Nephron (organoid): ENCODE results near the gene LHFPL2.

Source experiments
- H3K27ac Mint-ChIP-seq, 3 experiments: 2 replicates each; pipeline ENCODE4 v1.8.0; 2020; ENCODE audit warnings: mixed read lengths in 3 of 3, mild to moderate bottlenecking in 2 of 3, moderate library complexity in 1 of 3
- H3K27me3 Mint-ChIP-seq: 2 replicates; pipeline ENCODE4 v1.8.0; 2021; ENCODE audit warnings: low read depth, mild to moderate bottlenecking, moderate library complexity, mixed read lengths
- H3K36me3 Mint-ChIP-seq: 2 replicates; pipeline ENCODE4 v1.8.0; 2020; ENCODE audit warnings: low read depth, mixed read lengths
- H3K4me1 Mint-ChIP-seq: 2 replicates; pipeline ENCODE4 v1.8.0; 2020; ENCODE audit warnings: mixed read lengths
- H3K4me3 Mint-ChIP-seq, 3 experiments: 2 replicates each; pipeline ENCODE4 v1.8.0; 2020; ENCODE audit warnings: mild to moderate bottlenecking in 3 of 3, mixed read lengths in 3 of 3, moderate library complexity in 2 of 3
- H3K9me3 Mint-ChIP-seq: 2 replicates; pipeline ENCODE4 v1.8.0; 2020; ENCODE audit warnings: mixed read lengths
- CTCF ChIP-seq, 3 experiments: fragments of 200-600 bp; sonication (generic); IDR thresholded peaks; one replicate each; pipeline ENCODE4 v1.5.0; 2021; ENCODE audit warnings: antibody characterized with exemption in 3 of 3; ENCODE audit not compliant: unreplicated experiment in 3 of 3

Gene LHFPL2

GRCh38 chr5:78630047-78630446 is 18.5 kb downstream of the LHFPL2 start:
- Mint-ChIP-seq H3K27me3 (peaks cover 4% of the 10 kb centered on the region), H3K4me1 (peaks cover 72% of the 10 kb centered on the region), H3K27ac (peak overlapping the region; percentile 79 to 92 (median 89)), H3K36me3 (peaks cover 77% of the 10 kb centered on the region), H3K9me3 (no peaks in the 10 kb centered on the region), H3K4me3 (no peak overlapping the region)
- TF ChIP-seq CTCF (IDR thresholded peaks at IDR 0.05; ENCODE audit: unreplicated experiment in 3 of 3), result no peak

GRCh38 chr5:78629624-78630023 is 18.9 kb downstream of the LHFPL2 start:
- H3K27ac Mint-ChIP-seq, result peak overlapping the region in 2 of 3 experiments; percentile 89 to 92
- H3K36me3 Mint-ChIP-seq, result peaks cover 75% of the 10 kb centered on the region
- H3K27me3 Mint-ChIP-seq, result peaks cover 4% of the 10 kb centered on the region
- H3K9me3 Mint-ChIP-seq, result no peaks in the 10 kb centered on the region
- H3K4me3 Mint-ChIP-seq, result no peak overlapping the region
- peaks cover 68% of the 10 kb centered on the region for H3K4me1 Mint-ChIP-seq
- TF ChIP-seq CTCF (IDR thresholded peaks at IDR 0.05; ENCODE audit: unreplicated experiment in 3 of 3), result no peak

- H3K27me3 Mint-ChIP-seq, result peaks cover 4% of the 10 kb centered on the region
- peaks cover 65% of the 10 kb centered on the region for H3K4me1 Mint-ChIP-seq
- no peaks in the 10 kb centered on the region for H3K9me3 Mint-ChIP-seq
- peaks cover 71% of the 10 kb centered on the region for H3K36me3 Mint-ChIP-seq
- H3K4me3 Mint-ChIP-seq, result peak overlapping the region in 2 of 3 experiments; percentile 47 to 51
- H3K27ac Mint-ChIP-seq, result peak overlapping the region; percentile 89 to 92 (median 89)
- no peak for TF ChIP-seq CTCF (IDR thresholded peaks at IDR 0.05; ENCODE audit: unreplicated experiment in 3 of 3)
These were observed 20.1 kb downstream of the LHFPL2 start for GRCh38 chr5:78628270-78628992.

GRCh38 chr5:78627766-78628165 is 20.8 kb downstream of the LHFPL2 start:
- H3K4me3 Mint-ChIP-seq, result no peak overlapping the region
- H3K4me1 Mint-ChIP-seq, result peaks cover 67% of the 10 kb centered on the region
- H3K27ac Mint-ChIP-seq, result peak overlapping the region; percentile 89 to 92 (median 89)
- H3K36me3 Mint-ChIP-seq, result peaks cover 72% of the 10 kb centered on the region
- TF ChIP-seq CTCF (IDR thresholded peaks at IDR 0.05; ENCODE audit: unreplicated experiment in 3 of 3), result no peak
- H3K27me3 Mint-ChIP-seq, result peaks cover 4% of the 10 kb centered on the region
- no peaks in the 10 kb centered on the region for H3K9me3 Mint-ChIP-seq

GRCh38 chr5:78627175-78627574 is 21.4 kb downstream of the LHFPL2 start:
- Mint-ChIP-seq H3K4me1 (peaks cover 69% of the 10 kb centered on the region), H3K9me3 (no peaks in the 10 kb centered on the region), H3K4me3 (no peak overlapping the region), H3K27me3 (peaks cover 4% of the 10 kb centered on the region), H3K27ac (peak overlapping the region; percentile 89 to 92 (median 89)), H3K36me3 (peaks cover 72% of the 10 kb centered on the region)
- TF ChIP-seq CTCF (IDR thresholded peaks at IDR 0.05; ENCODE audit: unreplicated experiment in 3 of 3), result peak in 2 of 3 experiments; percentile 14 to 28
